ENCODE measurements around the gene BMERB1.
"Not testable (repeated sequence)": the region's sequence is repeated elsewhere in the genome, so short reads cannot be mapped to it uniquely, and the experiment has no call there.

BMERB1 gene

DNA sequence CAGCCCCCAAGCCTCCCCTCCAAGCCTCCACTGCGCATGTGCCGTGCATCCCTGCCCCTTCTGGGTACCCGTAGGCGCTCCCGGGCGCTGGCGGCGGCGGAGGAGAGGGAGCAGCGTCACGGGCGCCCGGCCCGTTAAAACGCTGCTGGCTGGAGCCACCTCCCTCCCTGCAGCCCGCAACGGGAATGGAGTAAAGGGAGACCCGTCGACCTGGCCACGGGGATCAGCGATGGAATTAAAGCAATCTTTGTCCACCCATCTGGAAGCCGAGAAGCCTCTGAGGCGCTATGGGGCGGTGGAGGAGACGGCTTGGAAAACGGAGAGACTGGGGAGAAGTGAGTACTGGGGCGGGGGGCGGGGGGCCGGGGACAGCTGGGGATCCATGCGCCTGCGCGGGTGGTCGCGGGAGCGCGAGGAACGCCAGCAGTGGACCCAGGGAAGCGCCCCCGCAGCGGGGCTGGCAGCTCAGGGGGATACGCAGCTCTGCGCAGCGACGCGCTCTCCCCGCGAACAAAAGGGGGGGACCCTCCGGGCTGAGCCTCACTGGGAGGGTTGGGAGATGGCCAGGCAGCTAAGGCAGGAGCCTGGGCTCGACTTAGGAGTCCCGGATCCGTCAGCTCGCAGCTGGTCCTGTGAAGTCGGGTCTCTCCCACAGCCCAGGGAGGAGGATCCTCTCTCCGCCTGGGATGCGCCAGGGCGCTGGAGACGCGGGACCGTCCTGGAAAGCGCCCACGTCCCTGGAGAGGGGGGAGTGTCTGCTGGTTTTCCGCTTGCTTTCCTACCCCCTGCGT lies at the start of gene BMERB1:
Gene BMERB1 (plus strand): TSS at position 164 of the 791 bp plus-strand sequence. CDS start 66 bp downstream, at position 230.
- peak; percentile 31 to 38 for DNase-seq (ENCODE audit: low read depth in 2 of 2)

DNA sequence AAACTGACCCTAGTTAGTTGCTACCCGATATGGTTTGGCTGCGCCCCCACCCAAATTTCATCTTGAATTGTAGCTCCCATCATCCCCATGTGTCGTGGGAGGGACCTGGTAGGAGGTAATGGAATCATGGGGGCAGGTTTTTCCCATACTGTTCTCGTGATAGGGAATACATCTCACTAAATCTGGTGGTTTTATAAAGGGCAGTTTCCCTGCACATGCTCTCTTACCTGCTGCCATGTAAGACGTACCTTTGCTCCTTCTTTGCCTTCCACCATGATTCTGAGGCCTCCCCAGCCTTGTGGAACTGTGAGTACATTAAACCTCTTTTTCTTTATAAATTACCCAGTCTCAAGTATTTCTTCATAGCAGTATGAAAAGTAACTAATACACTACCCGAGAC lies 46.3 kb upstream of the BMERB1 start:
- not testable (repeated sequence) for DNase-seq (ENCODE audit: low read depth in 2 of 2)

DNA sequence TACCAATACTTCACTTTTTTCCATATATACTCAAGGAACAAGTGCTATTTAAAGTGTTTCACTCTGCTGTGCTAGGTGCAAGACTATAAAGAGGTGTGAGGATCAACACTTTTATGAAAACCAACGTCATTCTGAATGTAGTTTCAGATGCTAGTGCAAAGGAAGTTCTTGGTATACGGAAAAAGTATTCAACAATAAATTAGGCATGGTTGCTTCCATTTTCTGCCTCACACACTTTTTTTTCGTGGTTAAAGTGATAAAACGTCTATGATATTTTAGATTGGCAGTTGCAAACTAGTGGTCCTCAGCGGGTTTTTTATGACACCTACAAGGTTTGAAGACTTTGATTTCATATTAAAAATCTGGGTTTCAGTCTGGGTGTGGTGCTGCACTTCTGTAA lies 44.5 kb upstream of the BMERB1 start:
- DNase-seq (ENCODE audit: low read depth in 2 of 2): not testable (repeated sequence)

DNA sequence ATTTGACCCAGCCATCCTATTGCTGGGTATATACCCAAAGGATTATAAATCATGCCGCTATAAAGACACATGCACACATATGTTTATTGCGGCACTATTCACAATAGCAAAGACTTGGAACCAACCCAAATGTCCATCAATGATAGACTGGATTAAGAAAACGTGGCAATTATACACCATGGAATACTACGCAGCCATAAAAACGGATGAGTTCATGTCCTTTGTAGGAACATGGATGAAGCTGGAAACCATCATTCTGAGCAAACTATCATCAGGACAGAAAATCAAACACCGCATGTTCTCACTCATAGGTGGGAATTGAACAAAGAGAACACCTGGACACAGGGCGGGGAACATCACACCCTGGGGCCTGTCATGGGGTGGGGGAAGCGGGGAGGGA lies 41.4 kb upstream of the BMERB1 start:
- not testable (repeated sequence) for DNase-seq (ENCODE audit: low read depth in 2 of 2)

DNA sequence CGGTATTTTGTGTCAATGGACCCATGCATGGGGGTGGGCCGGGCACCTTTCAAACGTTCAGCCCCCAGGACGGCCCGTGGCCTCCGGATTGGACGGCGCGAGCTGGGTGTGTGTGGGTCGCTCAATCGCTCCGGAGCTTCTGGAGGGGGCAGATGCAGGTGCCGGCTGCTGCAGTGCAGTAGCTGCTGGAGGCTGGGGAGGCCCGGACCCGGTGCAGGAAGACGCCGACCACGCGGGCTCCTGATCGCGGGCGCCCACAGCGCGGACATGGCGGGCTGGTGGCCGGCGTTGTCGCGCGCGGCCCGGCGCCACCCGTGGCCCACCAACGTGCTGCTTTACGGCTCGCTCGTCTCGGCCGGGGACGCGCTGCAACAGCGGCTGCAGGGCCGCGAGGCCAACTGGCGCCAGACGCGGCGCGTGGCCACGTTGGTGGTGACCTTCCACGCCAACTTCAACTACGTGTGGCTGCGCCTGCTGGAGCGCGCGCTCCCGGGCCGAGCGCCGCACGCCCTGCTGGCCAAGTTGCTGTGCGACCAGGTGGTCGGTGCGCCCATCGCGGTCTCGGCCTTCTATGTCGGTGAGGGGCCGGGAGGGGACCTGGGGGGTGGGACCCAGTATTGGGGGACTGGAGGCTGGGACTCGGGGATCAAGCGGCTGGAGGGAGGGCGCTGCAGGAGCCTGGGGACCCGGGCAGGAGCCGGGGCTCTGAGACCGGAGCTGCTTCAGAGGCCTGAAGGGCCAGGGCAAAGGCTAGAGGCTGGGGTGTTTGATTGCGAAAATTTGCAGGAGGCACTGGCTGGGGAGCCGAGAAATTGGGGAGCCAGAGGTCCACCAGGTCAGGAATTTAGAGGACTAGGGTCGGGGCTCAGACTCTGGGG lies 38.5 kb upstream of the BMERB1 start, which contains the start of gene MPV17L:
Gene MPV17L (plus strand): TSS at position 124 of the 878 bp plus-strand sequence. CDS start 144 bp downstream, at position 268.
- not testable (repeated sequence) for DNase-seq (ENCODE audit: low read depth in 2 of 2)

DNA sequence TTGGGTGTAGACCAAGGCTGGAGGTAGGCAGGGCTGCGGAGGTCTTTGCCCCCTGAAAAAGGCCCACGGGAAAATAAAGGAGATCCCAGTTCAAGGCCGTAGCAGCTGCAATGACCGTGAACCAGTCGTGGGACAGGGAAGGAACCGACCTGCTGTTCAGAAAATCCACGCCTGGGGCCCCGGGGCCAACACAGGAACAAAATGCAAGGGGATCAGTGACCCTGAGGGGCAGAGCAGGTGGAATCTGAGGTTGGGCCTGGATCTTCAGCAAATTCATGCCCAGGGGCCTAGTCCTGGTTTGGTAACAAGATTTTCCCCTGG lies 37.9 kb upstream of the BMERB1 start:
- not testable (repeated sequence) for DNase-seq (ENCODE audit: low read depth in 2 of 2)

DNA sequence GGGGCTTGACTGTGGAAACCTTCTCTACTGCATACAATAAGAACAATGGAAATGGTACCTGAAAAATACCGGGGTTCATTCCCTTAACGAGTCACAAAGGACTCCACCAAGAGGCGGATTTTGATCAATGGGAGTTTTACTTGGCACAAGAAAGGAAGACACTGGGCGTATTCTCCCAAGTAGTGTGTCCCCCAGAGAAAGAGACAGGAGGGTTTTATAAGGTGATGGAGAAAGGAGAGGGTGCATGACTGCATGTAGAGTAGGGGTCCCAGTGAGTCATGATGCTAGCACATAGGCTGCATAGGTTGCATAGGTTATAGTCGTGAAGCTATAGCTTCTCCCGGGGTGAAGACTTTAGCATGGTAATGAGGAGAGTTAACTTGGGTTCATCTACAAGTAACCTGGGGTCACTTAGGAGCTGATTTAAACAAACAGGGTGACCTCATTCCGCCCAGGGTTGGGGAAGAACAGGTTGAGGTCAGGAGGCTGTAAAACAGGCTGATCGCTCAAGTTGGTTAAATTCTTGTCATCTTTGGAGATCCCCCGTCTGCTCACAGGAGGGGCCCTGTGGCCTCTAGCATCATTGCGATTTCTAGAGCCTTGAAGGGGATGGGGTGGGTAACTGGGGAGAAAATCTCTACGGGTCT lies 37.3 kb upstream of the BMERB1 start:
- no peak for DNase-seq (ENCODE audit: low read depth in 2 of 2)

DNA sequence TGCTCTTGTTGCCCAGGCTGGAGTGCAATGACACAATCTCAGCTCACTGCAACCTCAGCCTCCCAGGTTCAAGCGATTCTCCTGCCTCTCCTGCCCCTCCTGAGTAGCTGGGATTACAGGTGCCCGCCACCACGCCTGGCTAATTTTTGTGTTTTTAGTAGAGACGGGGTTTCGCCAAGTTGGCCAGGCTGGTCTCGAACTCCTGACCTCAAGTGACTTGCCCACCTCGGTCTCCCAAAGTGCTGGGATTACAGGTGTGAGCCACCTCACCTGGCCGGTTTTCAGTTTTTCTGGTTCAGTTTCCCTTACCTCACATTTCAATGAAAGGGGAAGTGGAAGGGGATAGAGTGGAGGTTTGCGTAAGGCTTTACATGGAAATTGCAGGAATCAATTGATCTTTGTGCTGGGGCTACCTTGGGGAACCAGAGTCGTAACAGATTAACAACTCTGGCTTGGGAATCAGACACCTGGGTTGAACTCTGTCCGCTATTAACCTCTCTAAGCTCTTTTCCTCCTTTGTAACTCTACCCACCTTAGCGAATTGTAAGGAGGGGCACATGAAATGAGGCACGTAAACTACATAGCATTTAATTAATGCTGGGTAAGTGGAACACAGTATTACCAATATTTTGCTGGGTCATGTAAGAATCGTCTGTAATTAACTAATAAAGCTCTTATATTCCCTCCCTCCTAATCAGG lies 35.6 kb upstream of the BMERB1 start:
- DNase-seq (ENCODE audit: low read depth in 2 of 2): no peak

DNA sequence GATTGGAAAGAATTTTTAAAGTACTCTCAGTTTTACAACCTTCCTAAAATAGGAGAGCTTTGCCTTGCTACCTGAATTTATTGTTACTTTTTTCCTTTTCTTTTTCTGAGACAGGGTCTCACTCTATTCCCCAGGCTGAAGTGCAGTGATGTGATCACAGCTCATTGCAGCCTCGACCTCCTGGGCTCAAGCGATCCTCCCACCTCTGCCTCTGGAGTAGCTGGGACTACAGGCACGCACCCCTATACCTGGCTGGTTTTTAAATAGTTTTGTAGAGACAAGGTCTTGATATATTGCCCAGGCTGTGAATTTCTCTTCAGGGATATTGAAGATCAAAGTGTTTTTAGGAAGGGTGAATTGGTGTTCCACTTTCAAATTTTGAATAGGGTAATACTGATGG lies 35.1 kb upstream of the BMERB1 start:
- no peak for DNase-seq (ENCODE audit: low read depth in 2 of 2)

DNA sequence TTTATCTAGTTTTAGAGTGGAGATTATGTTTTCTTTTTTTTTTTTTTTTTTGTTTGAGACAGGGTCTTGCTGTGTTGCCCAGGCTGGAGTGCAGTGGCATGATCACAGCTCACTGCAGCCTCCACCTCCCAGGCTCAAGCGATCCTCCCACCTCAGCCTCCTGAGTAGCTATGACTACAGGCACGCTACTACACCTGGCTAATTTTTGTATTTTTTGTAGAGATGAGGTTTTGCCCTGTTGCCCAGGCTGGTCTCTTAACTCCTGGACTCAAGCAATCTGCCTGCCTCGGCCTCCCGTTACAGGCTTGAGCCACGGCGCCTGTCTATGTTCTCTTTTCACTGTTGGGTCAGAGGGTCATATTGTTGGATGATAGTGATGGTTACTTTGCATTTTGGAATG lies 34.1 kb upstream of the BMERB1 start:
- not testable (repeated sequence) for DNase-seq (ENCODE audit: low read depth in 2 of 2)

DNA sequence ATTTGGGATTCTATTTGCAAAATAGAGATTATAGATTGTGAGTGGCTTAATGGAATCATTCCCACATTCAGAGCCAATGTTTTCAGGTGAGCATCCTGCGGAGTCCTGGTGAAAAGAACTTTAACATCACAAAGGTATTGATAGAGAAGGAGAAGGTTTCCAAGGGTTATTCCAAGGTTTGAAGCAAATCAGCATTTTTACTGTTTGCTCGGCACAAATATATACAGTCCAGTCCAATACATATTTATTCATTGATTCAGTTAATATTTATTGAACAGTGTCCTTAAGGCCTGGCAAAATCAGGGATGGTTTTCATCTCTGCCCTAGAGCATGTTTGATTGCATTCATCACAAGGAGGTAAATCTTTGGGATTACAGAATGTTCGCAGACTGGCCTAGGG lies 32.4 kb upstream of the BMERB1 start:
- no peak for DNase-seq (ENCODE audit: low read depth in 2 of 2)

DNA sequence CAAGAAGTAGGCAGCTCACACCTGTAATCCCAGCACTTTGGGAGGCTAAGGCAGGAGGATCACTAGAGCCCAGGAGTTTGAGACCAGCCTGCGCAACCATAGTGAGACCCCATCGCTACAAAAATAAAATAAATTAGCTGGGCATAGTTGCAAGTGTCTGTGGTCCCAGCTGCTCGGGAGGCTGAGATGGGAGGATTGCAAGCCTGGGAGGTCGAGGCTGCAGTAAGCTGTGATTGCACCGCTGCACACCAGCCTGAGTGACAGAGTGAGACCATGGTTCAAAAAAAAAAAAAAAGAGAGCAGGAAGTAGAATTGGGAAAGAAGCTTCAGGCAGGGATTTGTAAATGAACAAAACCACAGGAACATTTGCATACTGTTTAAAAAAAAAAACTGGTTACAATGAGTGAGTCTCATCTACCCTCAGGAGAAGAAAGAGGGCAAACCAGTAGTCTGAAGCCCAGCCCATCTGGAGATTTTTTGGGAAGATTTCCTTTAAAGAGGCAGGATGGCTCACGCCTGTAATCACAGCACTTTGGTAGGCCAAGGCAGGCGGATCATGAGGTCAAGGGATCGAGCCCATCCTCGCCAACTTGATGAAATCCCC lies 30.9 kb upstream of the BMERB1 start:
- no peak for DNase-seq (ENCODE audit: low read depth in 2 of 2)

DNA sequence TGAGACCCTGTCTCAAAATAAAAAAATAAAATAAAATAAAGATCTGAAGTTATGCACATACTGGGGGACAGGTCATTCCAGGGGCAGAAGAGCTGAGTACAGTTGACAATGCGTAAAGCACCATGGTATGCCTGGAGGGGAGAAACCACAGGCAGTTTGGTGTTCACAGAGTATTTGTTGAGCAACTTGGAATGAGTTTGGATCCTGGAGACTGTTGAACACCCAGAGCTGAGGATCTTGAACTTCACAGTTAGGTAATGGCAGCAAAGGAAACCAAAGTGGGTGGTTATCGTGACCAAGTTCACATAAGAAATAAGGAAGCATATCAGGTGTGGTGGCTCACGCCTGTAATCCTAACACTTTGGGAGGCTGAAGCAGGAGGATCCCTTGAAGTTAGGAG lies 30.3 kb upstream of the BMERB1 start:
- not testable (repeated sequence) for DNase-seq (ENCODE audit: low read depth in 2 of 2)

DNA sequence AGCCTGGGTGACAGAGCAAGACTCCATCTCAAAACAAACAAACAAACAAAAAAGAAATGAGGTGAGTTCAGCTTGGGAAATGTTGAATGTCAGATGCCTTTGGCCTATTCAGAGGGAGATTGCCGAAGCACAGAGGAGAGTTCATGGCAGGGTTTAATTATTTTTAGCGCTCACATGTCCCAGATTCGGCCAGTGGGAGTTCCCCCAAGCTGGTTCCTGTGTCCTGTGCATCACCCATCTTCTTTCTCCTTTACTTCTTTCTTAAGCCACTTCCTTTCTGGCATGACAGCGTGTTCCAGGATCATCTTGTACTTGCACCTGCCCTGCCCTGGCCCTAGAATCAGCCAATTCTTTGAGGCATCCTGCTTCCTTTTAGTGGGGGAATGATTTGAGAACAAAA lies 29.6 kb upstream of the BMERB1 start:
- DNase-seq (ENCODE audit: low read depth in 2 of 2): no peak

DNA sequence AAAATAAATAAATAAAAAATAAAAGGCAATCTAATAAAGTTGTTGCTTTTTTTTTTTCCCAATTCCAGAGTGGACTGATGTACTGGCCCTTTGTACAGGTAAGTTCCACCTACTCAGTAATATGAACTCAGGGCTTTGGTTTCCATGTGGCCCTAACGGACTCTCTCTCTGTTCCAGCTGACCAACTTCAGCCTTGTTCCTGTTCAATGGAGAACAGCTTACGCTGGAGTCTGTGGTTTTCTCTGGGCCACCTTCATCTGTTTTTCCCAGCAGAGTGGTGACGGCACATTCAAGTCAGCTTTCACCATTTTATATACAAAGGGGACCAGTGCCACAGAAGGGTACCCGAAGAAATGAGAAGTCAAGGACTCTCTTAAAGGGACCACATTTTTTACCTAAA lies 26.6 kb upstream of the BMERB1 start:
- DNase-seq (ENCODE audit: low read depth in 2 of 2): not testable (repeated sequence)

DNA sequence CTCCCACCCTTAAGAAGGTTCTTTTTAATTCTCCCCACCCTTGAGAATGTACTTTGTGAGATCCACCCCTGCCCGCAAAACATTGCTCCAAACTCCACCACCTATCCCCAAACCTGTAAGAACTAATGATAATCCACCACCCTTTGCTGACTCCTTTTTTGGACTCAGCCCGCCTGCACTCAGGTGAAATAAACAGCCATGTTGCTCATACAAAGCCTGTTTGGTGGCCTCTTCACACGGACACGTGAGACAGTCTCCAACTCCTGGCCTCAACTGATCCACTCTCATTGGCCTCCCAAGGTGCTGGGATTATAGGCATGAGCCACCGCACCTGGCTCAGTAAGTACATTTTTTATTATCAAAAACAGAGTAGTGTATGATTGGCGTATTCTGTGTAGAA lies 24.9 kb upstream of the BMERB1 start:
- not testable (repeated sequence) for DNase-seq (ENCODE audit: low read depth in 2 of 2)

DNA sequence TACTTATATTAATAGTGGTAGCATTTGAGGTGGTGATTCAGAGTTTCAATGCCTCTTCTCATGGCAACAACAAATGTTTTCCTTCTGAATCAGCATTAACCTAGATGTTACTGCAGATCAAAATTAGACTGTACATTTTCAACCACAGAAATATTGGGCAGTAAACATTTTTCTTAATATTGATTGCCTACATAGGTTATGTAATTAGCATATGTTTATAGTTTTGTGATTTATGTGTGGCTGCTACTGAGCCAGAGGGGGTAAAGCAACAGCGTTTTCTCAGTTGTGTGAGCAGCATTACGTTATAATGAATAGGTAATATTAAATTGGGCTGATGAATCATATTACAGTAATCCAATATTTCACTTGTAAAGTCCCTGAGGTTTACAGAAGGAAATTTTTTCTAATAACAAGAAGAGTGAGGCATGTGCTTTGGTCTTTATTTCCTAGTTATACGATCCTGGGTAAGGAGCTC lies 18.8 kb upstream of the BMERB1 start:
- DNase-seq (ENCODE audit: low read depth in 2 of 2): no peak

DNA sequence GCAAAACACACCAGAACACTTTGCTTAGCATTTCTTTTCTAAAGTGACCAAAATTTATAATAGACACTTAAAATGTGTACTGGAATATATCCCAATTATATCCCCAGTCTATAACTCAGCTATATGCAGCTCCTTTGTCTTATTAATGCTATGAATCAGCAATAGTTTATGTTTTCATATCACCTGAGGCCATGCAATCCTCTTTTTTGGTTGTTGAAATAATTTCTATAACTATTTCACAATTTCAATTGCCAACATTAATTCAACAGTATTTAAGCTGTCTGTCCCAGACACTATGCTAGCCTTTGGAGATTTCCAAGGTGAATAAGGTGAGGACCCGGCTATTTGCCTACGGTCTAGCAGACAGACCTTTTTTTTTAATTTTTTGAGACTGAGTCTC lies 17.2 kb upstream of the BMERB1 start:
- no peak for DNase-seq (ENCODE audit: low read depth in 2 of 2)

DNA sequence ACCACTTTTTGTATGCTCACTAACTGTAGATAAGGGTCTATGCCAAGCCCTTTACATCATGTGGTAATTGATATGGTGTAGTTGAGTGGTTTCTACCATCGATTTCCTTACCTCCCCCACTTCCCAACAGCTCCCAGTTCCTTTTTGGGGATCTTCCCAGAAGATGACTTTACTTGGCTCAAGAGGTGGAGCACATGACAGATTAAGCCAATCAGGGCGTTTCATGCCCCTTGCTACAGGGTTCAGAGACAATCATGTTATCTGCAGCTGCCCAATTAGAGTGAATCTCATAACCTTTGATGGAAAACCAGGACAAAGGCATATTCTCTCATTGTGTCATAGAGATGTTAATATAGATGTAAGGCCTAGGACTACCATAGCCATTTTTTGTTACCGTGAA lies 16.2 kb upstream of the BMERB1 start:
- DNase-seq (ENCODE audit: low read depth in 2 of 2): no peak

DNA sequence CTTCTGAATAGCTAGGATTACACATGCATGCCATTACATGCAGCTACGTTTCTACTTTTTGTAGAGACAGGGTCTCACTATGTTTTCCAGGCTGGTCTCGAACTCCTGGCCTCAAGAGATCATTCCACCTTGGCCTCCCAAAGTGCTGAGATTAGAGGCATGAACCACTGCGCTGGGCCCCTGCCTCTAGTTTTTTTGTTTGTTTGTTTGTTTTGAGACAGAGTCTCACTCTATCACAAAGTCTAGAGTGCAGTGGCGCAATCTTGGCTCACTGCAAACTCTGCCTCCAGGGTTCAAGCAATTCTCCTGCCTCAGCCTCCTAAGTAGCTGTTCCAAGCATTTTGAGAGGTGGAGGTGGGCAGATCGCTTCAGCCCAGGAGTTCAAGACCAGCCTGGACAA lies 12.7 kb upstream of the BMERB1 start:
- not testable (repeated sequence) for DNase-seq (ENCODE audit: low read depth in 2 of 2)

DNA sequence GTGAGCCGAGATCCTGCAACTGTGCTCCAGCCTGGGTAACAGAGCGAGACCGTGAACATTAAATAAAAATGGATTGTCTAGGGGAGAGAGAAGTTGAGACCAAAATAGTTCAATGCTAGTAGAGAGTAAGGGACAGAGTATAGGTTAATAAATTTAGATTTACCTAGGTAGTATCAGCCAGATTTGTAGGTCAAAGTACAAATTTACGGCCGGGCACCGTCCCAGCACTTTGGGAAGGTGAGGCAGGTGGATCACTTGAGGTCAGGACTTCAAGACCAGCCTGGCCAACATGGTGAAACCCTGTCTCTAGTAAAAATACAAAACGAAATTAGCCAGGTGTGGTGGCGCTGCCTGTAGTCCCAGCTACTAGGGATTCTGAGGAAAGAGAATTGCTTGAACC lies 12.2 kb upstream of the BMERB1 start:
- DNase-seq (ENCODE audit: low read depth in 2 of 2): no peak
